GM23248 (cell line): Measurements from ENCODE around the gene PGS1.

Source experiments
- EZH2 ChIP-seq: fragments of 200-600 bp; sonication (generic); IDR thresholded peaks from 2 replicates; pipeline ENCODE4 v1.6.1; 2018; ENCODE audit warnings: antibody characterized with exemption, mild to moderate bottlenecking; ENCODE audit not compliant: insufficient read depth, poor library complexity, severe bottlenecking
- EZH2phosphoT487 ChIP-seq: fragments of 200-600 bp; sonication (generic); IDR thresholded peaks from 2 replicates; pipeline ENCODE4 v1.6.1; 2018; ENCODE audit warnings: antibody characterized with exemption, moderate library complexity, mild to moderate bottlenecking, low read depth; ENCODE audit not compliant: insufficient read depth

DNA sequence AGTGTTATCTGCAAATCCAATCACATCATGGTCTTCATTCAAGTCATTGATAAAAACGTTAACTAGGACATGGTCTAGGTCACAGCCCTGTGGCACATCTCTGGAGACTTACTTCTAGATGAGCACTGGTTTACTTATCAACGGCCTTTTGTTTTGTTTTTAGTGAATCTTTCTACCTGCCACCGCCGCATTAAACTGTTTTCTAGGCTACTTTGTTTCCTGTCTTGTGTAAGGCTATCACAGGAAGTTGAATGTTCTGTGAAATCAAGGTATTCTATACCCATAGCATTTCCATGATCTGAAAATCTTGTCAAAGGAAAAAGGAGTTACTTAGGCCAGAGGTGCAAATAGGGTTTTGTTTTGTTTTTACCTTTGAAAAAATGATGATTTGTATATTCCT is 45.5 kb upstream of the PGS1 start:
- TF ChIP-seq EZH2 (no peak), EZH2phosphoT487 (no peak)
